H9 (cell line): ENCODE results near the gene PATL1. TPM values are rescaled to one million over a fixed set of nuclear protein-coding genes. Genes with fewer than 3 reads are reported as not detected.

ENCODE experiments used
- DNase-seq: peaks from one replicate; pipeline ENCODE4 v3.0.0-alpha.2; 2017
- H2AFZ ChIP-seq: one replicate; pipeline ENCODE4 v1.6.1; 2013; ENCODE audit warnings: mild to moderate bottlenecking, low read length, control low read depth, moderate library complexity
- H2AK5ac ChIP-seq: 2 replicates; pipeline ENCODE4 v1.6.1; 2013; ENCODE audit warnings: low read length, control low read depth, mixed read lengths; ENCODE audit not compliant: insufficient read length
- H2BK120ac ChIP-seq: one replicate; pipeline ENCODE4 v1.6.1; 2013; ENCODE audit warnings: low read depth, mild to moderate bottlenecking, low read length, control low read depth, inconsistent platforms; ENCODE audit not compliant: poor library complexity, severe bottlenecking
- H2BK12ac ChIP-seq: 2 replicates; pipeline ENCODE4 v1.6.1; 2013; ENCODE audit warnings: low read length, control low read depth, mixed read lengths, low read depth; ENCODE audit not compliant: insufficient read length
- H2BK15ac ChIP-seq: 2 replicates; pipeline ENCODE4 v1.6.1; 2013; ENCODE audit warnings: low read depth, low read length, control low read depth
- H2BK20ac ChIP-seq: one replicate; pipeline ENCODE4 v1.6.1; 2013; ENCODE audit warnings: low read depth, mild to moderate bottlenecking, low read length, control low read depth, inconsistent platforms; ENCODE audit not compliant: poor library complexity, severe bottlenecking
- H2BK5ac ChIP-seq: 2 replicates; pipeline ENCODE4 v1.6.1; 2013; ENCODE audit warnings: low read length, control low read depth, mixed read lengths; ENCODE audit not compliant: insufficient read length
- H3K14ac ChIP-seq: 2 replicates; pipeline ENCODE4 v1.6.1; 2013; ENCODE audit warnings: low read length, control low read depth; ENCODE audit not compliant: insufficient read depth
- H3K18ac ChIP-seq: 2 replicates; pipeline ENCODE4 v1.6.1; 2013; ENCODE audit warnings: low read depth, mild to moderate bottlenecking, mixed read lengths, low read length, control low read depth; ENCODE audit not compliant: insufficient read length
- H3K23ac ChIP-seq: 2 replicates; pipeline ENCODE4 v1.6.1; 2013; ENCODE audit warnings: low read length, control low read depth, mixed read lengths, low read depth; ENCODE audit not compliant: insufficient read length
- H3K23me2 ChIP-seq: 2 replicates; pipeline ENCODE4 v1.6.1; 2013; ENCODE audit warnings: low read depth, mild to moderate bottlenecking, mixed read lengths, low read length, control low read depth; ENCODE audit not compliant: insufficient read length, poor library complexity, severe bottlenecking
- H3K27ac ChIP-seq: 2 replicates; pipeline ENCODE4 v1.5.1; 2013; ENCODE audit warnings: low read length, control low read depth, mixed read lengths, low read depth; ENCODE audit not compliant: insufficient read length
- H3K27me3 ChIP-seq: 2 replicates; pipeline ENCODE4 v1.6.1; 2013; ENCODE audit warnings: low read length, control low read depth, inconsistent platforms; ENCODE audit not compliant: insufficient read depth
- H3K4ac ChIP-seq: 2 replicates; pipeline ENCODE4 v1.6.1; 2013; ENCODE audit warnings: low read depth, mild to moderate bottlenecking, control low read depth, inconsistent platforms, low read length, moderate library complexity
- H3K4me1 ChIP-seq: 2 replicates; pipeline ENCODE4 v1.6.1; 2013; ENCODE audit warnings: low read length, control low read depth, inconsistent platforms; ENCODE audit not compliant: insufficient read depth
- H3K4me2 ChIP-seq: 2 replicates; pipeline ENCODE4 v1.6.1; 2013; ENCODE audit warnings: low read length, control low read depth, mixed read lengths; ENCODE audit not compliant: insufficient read length, insufficient read depth
- H3K56ac ChIP-seq: 2 replicates; pipeline ENCODE4 v1.6.1; 2013; ENCODE audit warnings: low read depth, mild to moderate bottlenecking, mixed read lengths, low read length, control low read depth; ENCODE audit not compliant: insufficient read length
- H3K79me1 ChIP-seq: 2 replicates; pipeline ENCODE4 v1.6.1; 2013; ENCODE audit warnings: low read depth, mild to moderate bottlenecking, moderate library complexity, low read length, control low read depth, inconsistent platforms; ENCODE audit not compliant: insufficient read depth, poor library complexity, severe bottlenecking
- H3K79me2 ChIP-seq: 2 replicates; pipeline ENCODE4 v1.6.1; 2013; ENCODE audit warnings: low read length, control low read depth, inconsistent platforms; ENCODE audit not compliant: insufficient read depth
- H3K9ac ChIP-seq: 2 replicates; pipeline ENCODE4 v1.6.1; 2013; ENCODE audit warnings: low read length, control low read depth, mixed read lengths; ENCODE audit not compliant: insufficient read length; ENCODE audit errors: extremely low read depth
- H3K9me3 ChIP-seq: one replicate; pipeline ENCODE4 v1.6.1; 2013; ENCODE audit warnings: low read depth, low read length, inconsistent platforms; ENCODE audit not compliant: control insufficient read depth
- H3T11ph ChIP-seq: one replicate; pipeline ENCODE4 v1.6.1; 2013; ENCODE audit warnings: mild to moderate bottlenecking, low read length, control low read depth, inconsistent platforms
- H4K20me1 ChIP-seq: one replicate; pipeline ENCODE4 v1.6.1; 2013; ENCODE audit not compliant: control insufficient read depth, insufficient read length, insufficient read depth
- H4K5ac ChIP-seq: 2 replicates; pipeline ENCODE4 v1.6.1; 2013; ENCODE audit warnings: low read depth, mild to moderate bottlenecking, mixed read lengths, low read length, control low read depth; ENCODE audit not compliant: insufficient read length
- H4K8ac ChIP-seq: replicated peaks from 2 replicates; pipeline ENCODE4 v1.6.1; 2013; ENCODE audit warnings: low read length, control low read depth, mixed read lengths, low read depth; ENCODE audit not compliant: insufficient read length
- H4K91ac ChIP-seq: 2 replicates; pipeline ENCODE4 v1.6.1; 2013; ENCODE audit warnings: low read depth, mild to moderate bottlenecking, moderate library complexity, mixed read lengths, low read length, control low read depth; ENCODE audit not compliant: insufficient read length
- H3K27ac Mint-ChIP-seq, 3 experiments: 2 replicates in 2 of 3; 3 replicates in 1 of 3; pipeline ENCODE4 v1.8.0; 2020 to 2021; ENCODE audit warnings: mixed read lengths in 3 of 3, mild to moderate bottlenecking in 1 of 3, moderate library complexity in 1 of 3
- H3K27me3 Mint-ChIP-seq: 2 replicates; pipeline ENCODE4 v1.8.0; 2021; ENCODE audit warnings: low read depth, mild to moderate bottlenecking, moderate library complexity, mixed read lengths
- H3K36me3 Mint-ChIP-seq, 3 experiments: 2 replicates in 2 of 3; 3 replicates in 1 of 3; pipeline ENCODE4 v1.8.0; 2020 to 2021; ENCODE audit warnings: low read depth in 3 of 3, mixed read lengths in 3 of 3; ENCODE audit not compliant: insufficient read depth in 1 of 3
- H3K4me1 Mint-ChIP-seq, 2 experiments: 2 replicates each; pipeline ENCODE4 v1.8.0; 2020; ENCODE audit warnings: mixed read lengths in 2 of 2
- H3K4me3 Mint-ChIP-seq, 2 experiments: 2 replicates in 1 of 2; 3 replicates in 1 of 2; pipeline ENCODE4 v1.8.0; 2020 to 2021; ENCODE audit warnings: mild to moderate bottlenecking in 2 of 2, mixed read lengths in 2 of 2, moderate library complexity in 1 of 2
- H3K9me3 Mint-ChIP-seq, 2 experiments: 2 replicates in 1 of 2; 3 replicates in 1 of 2; pipeline ENCODE4 v1.8.0; 2020; ENCODE audit warnings: mild to moderate bottlenecking in 2 of 2, mixed read lengths in 2 of 2, moderate library complexity in 1 of 2
- CTCF ChIP-seq: fragments of 200-600 bp; sonication (generic); conservative IDR thresholded peaks from 3 replicates; pipeline ENCODE4 v1.8.0; 2021; ENCODE audit warnings: antibody characterized with exemption, mild to moderate bottlenecking
- WGBS: extraction: QIAGEN DNeasy Blood & Tissue Kit; methylation state at CpG from one replicate; pipeline ENCODE4 v1.1.7; 2013; ENCODE audit warnings: missing lambda C conversion rate, low lambda C conversion rate, mixed read lengths; ENCODE audit not compliant: insufficient read length; ENCODE audit errors: extremely low coverage; 5-methylcytosine and 5-hydroxymethylcytosine counted together
- total RNA-seq: library from RNA; stranded (reverse); gene quantifications from 2 replicates; pipeline ENCODE4 v1.2.1, GENCODE V29; 2021

Gene PATL1
- total RNA-seq, 1 experiment from 2014 or later, result 31.4 TPM

GRCh38 chr11:59617876-59618275 is 51.0 kb downstream of the PATL1 start:
- no peaks in the 10 kb centered on the region for H3K9me3 ChIP-seq
- H3K36me3 Mint-ChIP-seq, result peaks cover 0 to 7% (median 4%) of the 10 kb centered on the region in 3 experiments; a peak in 4 of 7 replicates
- H2BK5ac ChIP-seq, result no peak overlapping the region
- no peak overlapping the region for H3K23ac ChIP-seq
- no peak overlapping the region for H3K27ac ChIP-seq
- H3K9me3 Mint-ChIP-seq, result no peaks in the 10 kb centered on the region; a peak in 1 of 5 replicates
- peaks cover 3% of the 10 kb centered on the region for H3K79me1 ChIP-seq
- no peak for TF ChIP-seq CTCF
- H3K18ac ChIP-seq, result no peak overlapping the region
- no peaks in the 10 kb centered on the region for H3K27me3 Mint-ChIP-seq
- no peak overlapping the region for H4K5ac ChIP-seq
- no peak overlapping the region for H4K8ac ChIP-seq
- H3K27ac Mint-ChIP-seq, result no peak overlapping the region
- H4K91ac ChIP-seq, result no peak overlapping the region
- H3K4me2 ChIP-seq, result no peak overlapping the region
- WGBS, result no CpG with 5 or more reads among the region's 1 CpG
- no peak overlapping the region for H3K14ac ChIP-seq
- no peak overlapping the region for H2BK20ac ChIP-seq
- no peak overlapping the region for H3K4ac ChIP-seq
- no peak overlapping the region for H2AK5ac ChIP-seq
- H3K56ac ChIP-seq, result no peak overlapping the region
- H3K4me3 Mint-ChIP-seq, result no peak overlapping the region
- no peak overlapping the region for H3K9ac ChIP-seq
- no peak overlapping the region for H2BK120ac ChIP-seq
- H3T11ph ChIP-seq, result no peak overlapping the region
- H3K4me1 ChIP-seq, result peaks cover 2% of the 10 kb centered on the region; the same call in 1 of the 2 replicates
- no peak overlapping the region for H2BK15ac ChIP-seq
- no peak overlapping the region for H2BK12ac ChIP-seq
- H2AFZ ChIP-seq, result no peak overlapping the region
- H4K20me1 ChIP-seq, result no peaks in the 10 kb centered on the region
- peaks cover 11% of the 10 kb centered on the region; the same call in 1 of the 2 replicates for H3K79me2 ChIP-seq
- peaks cover 10% of the 10 kb centered on the region for H3K23me2 ChIP-seq
- no peak for DNase-seq
- H3K4me1 Mint-ChIP-seq, result peaks cover 14 to 16% of the 10 kb centered on the region in 2 experiments
- H3K27me3 ChIP-seq, result no peaks in the 10 kb centered on the region
